Effector memory CD8-positive, alpha-beta T cell (primary cell): ENCODE data around the gene MICAL3.

ENCODE experiments used
- ATAC-seq: fragments of 150-1000 bp; cut with Tn5 transposase; replicated peaks from 2 replicates; pipeline ENCODE4 v1.10.0; 2021; ENCODE audit warnings: mild to moderate bottlenecking, moderate library complexity
- DNase-seq, 3 experiments: peaks; one replicate each; pipeline ENCODE4 v3.0.0; 2021
- H3K27ac Mint-ChIP-seq, 2 donors: one replicate each; pipeline ENCODE4 v1.8.0; 2022; ENCODE audit warnings: mild to moderate bottlenecking in 2 of 2, mixed read lengths in 2 of 2, moderate library complexity in 2 of 2
- H3K27me3 Mint-ChIP-seq, 2 donors: one replicate each; pipeline ENCODE4 v1.8.0; 2022; ENCODE audit warnings: mixed read lengths in 2 of 2
- H3K36me3 Mint-ChIP-seq: one replicate; pipeline ENCODE4 v1.8.0; 2022; ENCODE audit warnings: mild to moderate bottlenecking, moderate library complexity, mixed read lengths; ENCODE audit not compliant: insufficient read depth
- H3K4me1 Mint-ChIP-seq, 2 donors: one replicate each; pipeline ENCODE4 v1.8.0; 2022; ENCODE audit warnings: low read depth in 2 of 2, mixed read lengths in 2 of 2
- H3K4me3 Mint-ChIP-seq, 2 donors: one replicate each; pipeline ENCODE4 v1.8.0; 2022; ENCODE audit warnings: mild to moderate bottlenecking in 2 of 2, mixed read lengths in 2 of 2, moderate library complexity in 2 of 2
- H3K9me3 Mint-ChIP-seq, 2 donors: one replicate each; pipeline ENCODE4 v1.8.0; 2022; ENCODE audit warnings: mixed read lengths in 2 of 2

Gene MICAL3

DNA sequence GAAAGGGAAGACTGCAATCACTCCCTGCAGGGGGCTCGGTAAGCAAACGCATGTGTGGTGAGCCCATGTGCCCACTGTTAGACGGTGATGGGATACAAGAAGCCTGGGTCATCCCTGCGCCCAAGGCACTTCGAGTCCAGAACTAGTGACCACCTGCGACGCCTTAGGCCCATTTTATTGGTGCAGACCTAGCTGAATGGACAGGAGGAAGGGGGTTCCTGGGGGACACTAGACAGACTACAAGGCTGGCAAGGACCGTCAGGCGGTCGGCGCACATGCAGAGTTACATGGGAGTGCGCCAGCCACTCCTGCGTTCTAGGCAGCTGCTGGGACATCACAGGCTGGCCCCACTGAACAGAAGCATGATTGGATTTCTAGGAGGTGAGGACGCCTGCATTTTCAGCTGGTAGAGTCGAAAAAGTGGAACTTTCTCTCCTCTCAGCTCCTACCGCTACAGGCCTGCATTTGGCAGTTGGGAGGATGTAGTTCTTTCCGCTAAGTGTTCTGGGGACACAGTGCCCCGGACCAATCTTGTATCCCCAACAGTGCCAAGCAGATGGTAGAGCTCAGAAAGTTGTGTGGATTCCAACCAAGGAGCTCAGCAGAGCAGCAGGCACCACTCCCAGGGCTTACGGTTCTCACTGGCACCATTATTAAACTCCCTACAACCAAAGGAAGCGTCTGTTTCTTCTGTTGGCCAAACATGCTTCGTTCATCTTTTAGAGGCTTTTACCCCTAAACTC lies 285.8 kb downstream of the MICAL3 start:
- H3K9me3 Mint-ChIP-seq, result no peaks in the 10 kb centered on the region
- H3K36me3 Mint-ChIP-seq, result peaks cover 45% of the 10 kb centered on the region
- H3K4me3 Mint-ChIP-seq, result no peak overlapping the region
- DNase-seq (no peak), ATAC-seq (no peak)
- no peaks in the 10 kb centered on the region for H3K27me3 Mint-ChIP-seq
- H3K27ac Mint-ChIP-seq, result peak overlapping the region in 1 of 2 donors; percentile 51
- peaks cover 4 to 9% of the 10 kb centered on the region in 2 donors for H3K4me1 Mint-ChIP-seq
